KMS-11 (cell line): ENCODE data around the gene CEP170B.

ENCODE experiments used
- H2AFZ ChIP-seq: fragments of 200-600 bp; sonication (generic); 2 replicates; pipeline ENCODE4 v1.6.1; 2016; ENCODE audit warnings: antibody characterized with exemption, mixed run types, low read depth
- H3K27ac ChIP-seq: fragments of 200-600 bp; sonication (generic); 2 replicates; pipeline ENCODE4 v1.6.1; 2016; ENCODE audit warnings: mild to moderate bottlenecking, mixed run types
- H3K27me3 ChIP-seq: fragments of 200-600 bp; sonication (generic); 2 replicates; pipeline ENCODE4 v1.6.1; 2017; ENCODE audit warnings: mild to moderate bottlenecking, low read depth, mixed run types, moderate library complexity; ENCODE audit not compliant: insufficient read depth
- H3K36me3 ChIP-seq: fragments of 200-600 bp; sonication (generic); 2 replicates; pipeline ENCODE4 v1.6.1; 2017; ENCODE audit warnings: mild to moderate bottlenecking, mixed run types; ENCODE audit not compliant: insufficient read depth
- H3K4me1 ChIP-seq: fragments of 200-600 bp; sonication (generic); 2 replicates; pipeline ENCODE4 v1.6.1; 2016; ENCODE audit warnings: mild to moderate bottlenecking, low read depth, mixed run types; ENCODE audit not compliant: poor library complexity, severe bottlenecking
- H3K4me2 ChIP-seq: fragments of 200-600 bp; sonication (generic); 2 replicates; pipeline ENCODE4 v1.7.0; 2016; ENCODE audit warnings: mild to moderate bottlenecking, mixed run types
- H3K4me3 ChIP-seq: fragments of 200-600 bp; sonication (generic); IDR thresholded peaks from 2 replicates; pipeline ENCODE4 v1.6.1; 2017; ENCODE audit warnings: low read depth, low read length, mixed read lengths; ENCODE audit not compliant: insufficient read depth
- H3K79me2 ChIP-seq: fragments of 200-600 bp; sonication (generic); 2 replicates; pipeline ENCODE4 v1.6.1; 2016; ENCODE audit warnings: low read depth, mixed run types; ENCODE audit not compliant: insufficient read depth
- H3K9ac ChIP-seq: fragments of 200-600 bp; sonication (generic); 2 replicates; pipeline ENCODE4 v1.6.1; 2016; ENCODE audit warnings: mild to moderate bottlenecking, mixed run types
- H4K20me1 ChIP-seq: fragments of 200-600 bp; sonication (generic); 2 replicates; pipeline ENCODE4 v1.6.1; 2016; ENCODE audit warnings: mild to moderate bottlenecking, mixed run types; ENCODE audit not compliant: insufficient read depth
- TF ChIP-seq, protein P1 (sequence below): fragments of 200-600 bp; sonication (generic); conservative IDR thresholded peaks from 2 replicates; pipeline ENCODE4 v1.6.1; 2017; ENCODE audit warnings: low read depth, mild to moderate bottlenecking, antibody characterized with exemption, low read length, moderate library complexity, mixed read lengths

CEP170B gene

DNA sequence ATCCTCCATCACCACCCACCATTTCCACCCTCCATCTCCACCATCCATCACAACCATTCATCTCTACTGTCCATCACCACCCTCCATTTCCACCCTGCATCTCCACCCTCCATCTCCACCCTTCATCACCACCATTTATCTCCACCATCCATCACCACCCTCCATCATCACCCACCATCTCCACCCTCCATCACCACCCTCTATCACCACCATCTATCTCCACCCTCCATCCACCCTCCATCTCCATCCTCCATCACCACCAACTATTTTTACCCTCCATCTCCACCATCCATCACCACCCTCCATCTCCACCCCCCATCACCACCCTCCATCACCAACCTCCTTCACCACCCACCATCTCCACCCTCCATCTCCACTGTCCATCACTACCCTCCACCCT is 4.7 kb upstream of the CEP170B start:
- Histone ChIP-seq H3K4me3 (no peak overlapping the region), H2AFZ (no peak overlapping the region), H3K36me3 (no peaks in the 10 kb centered on the region), H4K20me1 (no peaks in the 10 kb centered on the region), H3K4me1 (no peaks in the 10 kb centered on the region), H3K9ac (no peak overlapping the region), H3K79me2 (no peaks in the 10 kb centered on the region), H3K27ac (no peak overlapping the region), H3K27me3 (0 out of 2 replicates have a peak, but pooled peaks cover 2% of the 10 kb centered on the region), H3K4me2 (no peak overlapping the region)
- TF ChIP-seq, protein P1, sequence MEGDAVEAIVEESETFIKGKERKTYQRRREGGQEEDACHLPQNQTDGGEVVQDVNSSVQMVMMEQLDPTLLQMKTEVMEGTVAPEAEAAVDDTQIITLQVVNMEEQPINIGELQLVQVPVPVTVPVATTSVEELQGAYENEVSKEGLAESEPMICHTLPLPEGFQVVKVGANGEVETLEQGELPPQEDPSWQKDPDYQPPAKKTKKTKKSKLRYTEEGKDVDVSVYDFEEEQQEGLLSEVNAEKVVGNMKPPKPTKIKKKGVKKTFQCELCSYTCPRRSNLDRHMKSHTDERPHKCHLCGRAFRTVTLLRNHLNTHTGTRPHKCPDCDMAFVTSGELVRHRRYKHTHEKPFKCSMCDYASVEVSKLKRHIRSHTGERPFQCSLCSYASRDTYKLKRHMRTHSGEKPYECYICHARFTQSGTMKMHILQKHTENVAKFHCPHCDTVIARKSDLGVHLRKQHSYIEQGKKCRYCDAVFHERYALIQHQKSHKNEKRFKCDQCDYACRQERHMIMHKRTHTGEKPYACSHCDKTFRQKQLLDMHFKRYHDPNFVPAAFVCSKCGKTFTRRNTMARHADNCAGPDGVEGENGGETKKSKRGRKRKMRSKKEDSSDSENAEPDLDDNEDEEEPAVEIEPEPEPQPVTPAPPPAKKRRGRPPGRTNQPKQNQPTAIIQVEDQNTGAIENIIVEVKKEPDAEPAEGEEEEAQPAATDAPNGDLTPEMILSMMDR: no peak

DNA sequence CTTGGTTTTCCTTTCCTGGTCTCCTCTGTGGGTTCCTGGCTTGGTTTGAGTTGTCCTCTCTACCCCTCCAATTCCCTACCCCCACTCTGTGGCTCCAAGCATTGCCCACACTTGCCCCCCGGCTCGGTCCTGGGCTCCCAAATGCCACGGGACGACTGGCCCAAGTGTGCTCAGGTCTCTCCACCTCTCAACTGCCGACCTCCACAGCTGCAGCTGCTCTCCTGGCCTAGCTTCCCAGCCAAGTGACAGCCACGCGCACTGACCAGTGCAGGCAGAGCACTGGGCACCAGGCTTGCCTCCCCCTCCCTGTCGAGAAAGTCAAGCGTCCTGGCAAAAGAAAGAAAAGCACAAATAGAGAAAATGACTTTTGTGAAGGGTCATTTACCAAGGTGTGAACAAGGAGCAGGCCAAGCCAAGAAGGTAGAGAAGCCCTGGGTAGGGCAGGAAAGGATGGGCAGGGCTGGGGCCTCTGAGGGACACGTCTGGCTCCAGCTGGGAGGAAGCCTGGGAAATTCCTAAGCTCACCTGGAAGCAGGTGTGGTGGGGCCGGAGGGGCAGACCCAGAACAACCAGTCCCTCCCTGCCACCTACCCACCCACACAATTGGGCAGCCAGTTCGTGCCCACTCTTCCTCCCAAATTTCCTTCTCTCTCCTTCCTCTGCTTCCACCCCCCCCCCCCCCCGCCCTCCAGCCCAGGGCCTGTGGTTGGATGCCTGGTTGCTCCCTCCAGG is 1.8 kb upstream of the CEP170B start:
- TF ChIP-seq, protein P1: no peak
- Histone ChIP-seq H3K79me2 (no peaks in the 10 kb centered on the region; the same call in 1 of the 2 replicates), H3K27ac (no peak overlapping the region), H3K4me3 (no peak overlapping the region), H3K4me2 (no peak overlapping the region), H3K4me1 (no peaks in the 10 kb centered on the region), H3K36me3 (no peaks in the 10 kb centered on the region), H4K20me1 (no peaks in the 10 kb centered on the region), H3K27me3 (0 out of 2 replicates have a peak, but pooled peaks cover 2% of the 10 kb centered on the region), H2AFZ (no peak overlapping the region), H3K9ac (no peak overlapping the region)

DNA sequence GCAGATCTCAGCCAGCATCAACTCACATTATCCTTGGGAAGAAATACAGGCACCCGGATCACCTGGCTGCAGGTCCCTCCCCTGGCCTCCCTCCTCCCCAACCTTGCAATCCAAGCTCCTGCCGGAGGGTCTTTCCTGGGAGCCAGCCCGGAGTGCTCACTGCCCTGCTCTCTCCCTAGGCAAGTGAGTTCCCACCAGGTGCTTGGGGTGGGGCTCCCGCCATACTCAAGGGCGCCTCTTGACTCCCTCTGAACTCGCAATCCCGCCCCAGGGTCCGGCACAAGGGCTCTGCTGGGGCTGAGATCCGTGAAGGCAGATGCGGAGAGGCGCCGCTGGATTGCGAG is 1.2 kb upstream of the CEP170B start:
- no peak overlapping the region for H3K4me2 ChIP-seq
- no peak overlapping the region for H2AFZ ChIP-seq
- no peak overlapping the region for H3K9ac ChIP-seq
- TF ChIP-seq, protein P1: no peak
- H3K27me3 ChIP-seq: 0 out of 2 replicates have a peak, but pooled peaks cover 2% of the 10 kb centered on the region
- H3K4me1 ChIP-seq: no peaks in the 10 kb centered on the region
- no peak overlapping the region for H3K27ac ChIP-seq
- no peak overlapping the region for H3K4me3 ChIP-seq
- no peaks in the 10 kb centered on the region; the same call in 1 of the 2 replicates for H3K79me2 ChIP-seq
- H3K36me3 ChIP-seq: no peaks in the 10 kb centered on the region
- no peaks in the 10 kb centered on the region for H4K20me1 ChIP-seq

DNA sequence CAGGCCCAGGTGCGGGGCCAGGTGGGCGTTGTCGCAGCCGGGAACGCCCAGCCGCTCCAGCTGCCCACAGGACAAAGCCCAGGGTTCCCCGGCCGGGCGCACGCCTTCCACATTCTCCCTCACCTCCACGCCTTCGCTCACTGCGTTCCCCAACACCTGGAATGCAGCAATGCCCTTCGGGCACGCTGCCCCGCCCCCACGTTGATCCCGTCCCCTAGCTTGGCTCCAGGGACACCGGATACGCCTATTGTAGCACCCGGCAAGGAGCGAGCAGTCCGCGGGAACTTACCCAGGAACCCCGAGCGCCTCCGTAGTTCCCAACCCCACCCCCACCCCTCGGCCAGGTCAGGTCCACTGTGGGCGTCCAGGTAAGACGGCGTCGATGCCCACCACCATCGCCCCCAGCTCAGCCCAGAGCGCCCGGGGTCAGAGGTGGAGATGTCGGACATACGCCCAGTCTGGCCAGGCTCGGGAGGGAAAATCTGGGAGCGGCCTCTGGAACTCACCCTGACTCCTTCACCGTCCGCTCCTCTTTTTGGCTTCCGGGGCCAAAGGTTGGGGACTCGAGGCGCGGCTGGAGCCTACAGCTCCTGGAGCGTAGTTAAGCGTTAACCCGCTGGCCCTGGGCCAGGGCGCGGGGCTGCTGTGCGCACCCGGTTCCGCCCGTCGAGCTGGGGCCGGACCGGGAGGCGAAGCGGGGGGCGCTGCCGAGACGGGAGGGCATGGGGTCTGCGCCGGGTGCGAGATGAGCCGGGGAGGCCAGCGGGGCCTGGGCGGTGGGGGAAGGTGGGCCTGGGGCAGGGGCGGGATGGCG is 594 bp upstream of the CEP170B start:
- TF ChIP-seq, protein P1: no peak
- Histone ChIP-seq H3K4me3 (no peak overlapping the region), H3K4me1 (no peaks in the 10 kb centered on the region), H3K27ac (no peak overlapping the region), H3K9ac (no peak overlapping the region), H2AFZ (peak overlapping the region; percentile 26; the same call in 1 of the 2 replicates), H3K27me3 (0 out of 2 replicates have a peak, but pooled peaks cover 2% of the 10 kb centered on the region), H3K36me3 (no peaks in the 10 kb centered on the region), H4K20me1 (no peaks in the 10 kb centered on the region), H3K79me2 (no peaks in the 10 kb centered on the region; the same call in 1 of the 2 replicates), H3K4me2 (peak overlapping the region; percentile 36; the same call in 1 of the 2 replicates)
